GM12801 (cell line): ENCODE data around the gene TNFRSF8.

Experiments
- TF ChIP-seq, protein P1 (sequence below): IDR thresholded peaks from one replicate; pipeline ENCODE4 v1.5.1; 2011; ENCODE audit warnings: control low read depth; ENCODE audit not compliant: insufficient read length; ENCODE audit errors: extremely low read depth

The TNFRSF8 gene

DNA sequence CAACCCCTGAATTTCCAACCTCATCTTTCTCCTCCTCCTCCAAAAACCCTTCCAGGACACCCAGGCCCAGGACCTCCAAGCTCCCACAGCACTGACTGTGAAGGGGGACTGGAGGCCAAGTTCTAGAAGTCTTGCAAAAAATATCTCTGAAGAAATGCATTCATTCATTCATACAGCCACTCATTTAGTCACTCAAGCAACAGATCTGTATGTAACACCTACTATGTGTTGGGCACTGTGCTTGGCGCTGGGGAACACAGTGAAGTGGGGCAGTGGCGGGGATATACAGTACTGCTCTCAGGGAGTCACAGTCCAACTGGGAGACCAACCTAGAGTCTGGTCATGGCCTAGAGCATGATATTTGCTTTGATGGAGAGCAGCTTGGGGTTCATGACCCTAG lies 88.4 kb downstream of the TNFRSF8 start:
- TF ChIP-seq, protein P1, sequence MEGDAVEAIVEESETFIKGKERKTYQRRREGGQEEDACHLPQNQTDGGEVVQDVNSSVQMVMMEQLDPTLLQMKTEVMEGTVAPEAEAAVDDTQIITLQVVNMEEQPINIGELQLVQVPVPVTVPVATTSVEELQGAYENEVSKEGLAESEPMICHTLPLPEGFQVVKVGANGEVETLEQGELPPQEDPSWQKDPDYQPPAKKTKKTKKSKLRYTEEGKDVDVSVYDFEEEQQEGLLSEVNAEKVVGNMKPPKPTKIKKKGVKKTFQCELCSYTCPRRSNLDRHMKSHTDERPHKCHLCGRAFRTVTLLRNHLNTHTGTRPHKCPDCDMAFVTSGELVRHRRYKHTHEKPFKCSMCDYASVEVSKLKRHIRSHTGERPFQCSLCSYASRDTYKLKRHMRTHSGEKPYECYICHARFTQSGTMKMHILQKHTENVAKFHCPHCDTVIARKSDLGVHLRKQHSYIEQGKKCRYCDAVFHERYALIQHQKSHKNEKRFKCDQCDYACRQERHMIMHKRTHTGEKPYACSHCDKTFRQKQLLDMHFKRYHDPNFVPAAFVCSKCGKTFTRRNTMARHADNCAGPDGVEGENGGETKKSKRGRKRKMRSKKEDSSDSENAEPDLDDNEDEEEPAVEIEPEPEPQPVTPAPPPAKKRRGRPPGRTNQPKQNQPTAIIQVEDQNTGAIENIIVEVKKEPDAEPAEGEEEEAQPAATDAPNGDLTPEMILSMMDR, result no peak

DNA sequence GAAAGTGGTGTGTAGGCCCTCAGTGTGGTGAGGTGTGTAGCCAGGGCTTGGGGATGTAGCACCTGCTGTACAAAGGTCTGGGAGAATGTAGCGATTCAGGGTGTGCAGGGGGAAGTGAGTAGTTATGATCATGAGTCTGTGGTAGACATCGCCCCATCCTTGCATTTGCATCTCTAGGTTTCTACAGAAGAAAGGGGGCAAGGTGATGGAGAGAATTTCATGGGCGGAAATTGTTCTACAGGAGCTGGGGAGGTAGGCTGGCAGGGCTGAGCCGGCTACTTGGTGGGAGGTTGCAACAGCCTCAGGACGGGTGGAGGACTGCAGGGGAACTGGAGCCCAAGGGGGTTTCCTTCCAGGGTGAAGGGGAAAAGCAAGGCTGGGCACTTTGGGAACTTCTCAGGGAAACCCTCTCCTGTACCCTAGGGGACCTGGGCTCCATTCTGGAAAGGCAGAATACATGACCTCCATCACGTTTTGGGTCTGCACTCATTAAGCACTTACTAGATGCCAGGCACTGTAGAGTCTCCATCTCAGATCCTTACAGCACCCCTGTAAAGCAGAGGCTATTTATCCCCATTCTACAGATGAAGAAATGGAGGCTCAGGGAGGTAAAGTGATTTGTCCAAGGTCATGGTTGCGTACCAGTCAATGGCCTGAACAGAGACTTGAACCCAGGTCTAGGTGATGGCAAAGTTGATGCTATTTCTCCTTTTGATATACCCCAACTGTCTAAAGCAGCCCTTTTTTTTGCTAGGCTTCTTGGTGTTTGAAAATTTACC lies 89.2 kb downstream of the TNFRSF8 start:
- TF ChIP-seq, protein P1, result no peak

DNA sequence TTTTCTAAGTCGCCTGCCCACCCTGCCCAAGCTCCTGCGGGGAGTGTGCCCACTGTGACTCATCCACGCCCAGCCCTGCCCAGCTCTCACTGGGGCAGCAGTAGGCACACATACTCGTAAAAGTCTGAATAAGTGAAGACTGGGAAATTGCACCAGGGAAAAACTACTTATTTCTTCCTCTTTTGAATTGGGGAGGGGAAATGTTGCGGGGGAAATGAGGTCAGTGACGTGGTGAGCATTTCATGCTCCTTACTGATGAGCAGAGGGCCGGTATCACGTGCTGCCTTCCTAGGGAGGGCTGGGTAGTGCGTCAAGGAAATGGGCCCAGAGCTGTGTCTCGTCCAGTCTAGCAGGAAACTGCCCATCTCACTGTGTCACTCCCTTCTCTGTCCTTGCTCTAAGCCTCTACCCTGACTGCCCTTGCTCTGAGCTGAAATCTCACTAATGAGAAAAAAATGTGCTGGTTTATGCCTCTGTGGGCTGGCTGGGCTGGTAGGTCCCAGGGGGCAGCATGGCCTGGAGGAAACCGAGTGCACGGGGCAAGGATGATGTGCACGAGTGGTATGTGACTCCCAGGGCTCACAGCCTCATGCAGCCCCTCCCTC lies 90.2 kb downstream of the TNFRSF8 start:
- TF ChIP-seq, protein P1, result no peak

DNA sequence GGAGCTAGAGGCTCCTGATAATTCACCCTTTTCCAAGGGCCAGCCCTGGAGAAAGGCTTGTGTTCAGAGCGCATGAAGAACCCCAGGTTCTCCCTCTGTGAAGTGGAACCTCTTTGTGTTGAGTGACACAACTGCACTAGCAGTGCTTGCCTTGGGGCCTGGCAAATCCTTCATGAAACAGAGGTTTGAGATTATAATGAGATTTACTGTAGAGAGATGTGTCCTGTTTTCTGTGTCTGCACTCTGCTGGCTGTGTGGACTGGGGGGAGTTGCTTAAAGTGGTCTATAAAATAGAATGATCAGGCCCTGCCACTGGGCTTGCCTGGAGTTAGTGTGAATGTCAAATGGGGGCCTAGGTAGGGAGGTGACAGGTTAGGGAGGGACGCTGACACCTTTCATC lies 92.2 kb downstream of the TNFRSF8 start:
- TF ChIP-seq, protein P1, result no peak

DNA sequence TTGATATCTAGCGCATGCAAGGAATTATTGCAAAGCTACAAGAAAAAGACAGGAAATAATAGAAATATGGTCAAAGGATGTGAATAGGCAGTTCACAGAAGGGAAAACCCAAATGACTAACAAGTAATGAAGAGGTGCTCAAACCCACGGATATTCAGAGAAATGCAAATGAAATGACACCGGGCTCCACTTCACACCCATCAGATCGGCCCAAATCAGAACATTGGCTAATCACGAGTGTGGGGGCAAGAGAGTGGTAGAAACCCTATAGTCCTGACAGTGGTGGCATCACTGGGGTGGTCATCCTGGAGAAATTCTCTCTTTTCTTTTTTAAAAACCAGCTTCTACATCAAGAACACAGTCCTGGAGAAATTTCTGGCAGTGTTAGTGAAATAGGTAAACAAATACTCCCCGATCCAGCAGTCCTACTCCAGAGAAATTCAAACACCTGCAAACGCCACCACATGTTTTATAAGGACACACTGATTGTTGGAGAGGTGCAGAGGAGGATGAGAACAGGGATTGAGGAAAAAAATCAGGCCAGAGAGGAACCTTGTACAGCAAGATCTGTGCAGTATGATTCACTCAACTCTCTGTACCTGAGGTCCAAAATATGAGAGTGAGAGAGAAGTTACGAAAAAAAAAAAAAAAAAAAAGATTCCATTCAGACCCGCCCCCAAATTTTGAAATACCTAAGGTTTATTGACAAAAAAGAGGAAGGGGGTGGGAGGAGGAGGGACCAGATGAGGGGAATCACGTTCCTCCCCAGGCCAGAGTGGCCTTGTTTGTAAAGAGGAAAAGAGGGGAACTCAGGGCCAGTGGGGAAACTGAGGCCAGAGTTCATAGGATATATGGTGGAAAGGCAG lies 94.5 kb downstream of the TNFRSF8 start:
- TF ChIP-seq, protein P1, result no peak

DNA sequence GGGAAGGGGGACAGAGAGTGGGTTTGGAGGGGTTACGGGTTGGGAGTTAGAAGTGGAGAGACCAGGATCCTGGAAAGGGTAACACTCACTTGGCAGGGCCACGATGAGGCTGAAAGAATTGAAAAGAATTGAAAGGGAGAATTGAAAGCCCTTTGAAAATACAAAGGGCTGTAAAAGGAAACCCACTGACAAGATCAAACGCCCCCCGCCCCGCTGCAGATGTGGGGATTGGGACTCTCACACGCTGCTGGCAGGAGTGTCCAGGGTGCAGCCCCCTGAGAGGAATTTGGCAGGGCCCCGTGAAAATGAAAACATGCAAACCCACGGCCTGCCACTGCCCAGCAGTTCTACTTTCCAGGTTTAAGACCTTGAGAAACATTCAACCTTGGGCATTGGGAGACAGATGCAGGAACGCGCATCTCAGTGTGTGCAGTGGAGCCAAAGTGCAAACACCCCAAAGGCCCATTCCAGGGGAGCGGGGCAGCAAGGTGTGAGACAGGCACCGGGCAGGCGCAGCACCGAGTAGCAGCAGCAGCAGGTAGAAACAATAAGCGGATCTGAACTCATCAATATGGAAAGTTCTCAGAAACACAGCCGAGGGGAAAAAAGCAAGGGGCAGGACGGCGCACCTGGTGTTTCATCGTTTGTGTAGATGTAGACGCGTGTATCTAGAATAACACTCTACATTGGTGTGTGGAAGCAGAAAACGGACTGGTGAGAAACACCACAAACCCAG lies 95.4 kb downstream of the TNFRSF8 start:
- TF ChIP-seq, protein P1, result no peak
